BE2C (cell line): Measurements from ENCODE around the gene CLDN25.

Experiments
- DNase-seq: peaks from one replicate; pipeline ENCODE4 v3.0.0-alpha.2; 2020
- H3K27me3 ChIP-seq: fragments of 250-450 bp; sonication (Bioruptor Pico); 2 replicates; pipeline ENCODE4 v1.5.1; 2020; ENCODE audit warnings: mild to moderate bottlenecking
- H3K36me3 ChIP-seq: fragments of 250-450 bp; sonication (Bioruptor Pico); 2 replicates; pipeline ENCODE4 v1.5.1; 2020; ENCODE audit warnings: mild to moderate bottlenecking
- H3K4me1 ChIP-seq: fragments of 250-450 bp; sonication (Bioruptor Pico); 2 replicates; pipeline ENCODE4 v1.5.1; 2020
- H3K4me3 ChIP-seq: 2 replicates; pipeline ENCODE4 v1.5.1; 2011; ENCODE audit warnings: low read depth, low read length
- H3K9me3 ChIP-seq: fragments of 250-450 bp; sonication (Bioruptor Pico); 2 replicates; pipeline ENCODE4 v1.5.1; 2020
- TF ChIP-seq, protein P1 (sequence below): IDR thresholded peaks from 2 replicates; pipeline ENCODE4 v1.5.1; 2012; ENCODE audit warnings: mild to moderate bottlenecking, low read depth, low read length

CLDN25 gene

DNA sequence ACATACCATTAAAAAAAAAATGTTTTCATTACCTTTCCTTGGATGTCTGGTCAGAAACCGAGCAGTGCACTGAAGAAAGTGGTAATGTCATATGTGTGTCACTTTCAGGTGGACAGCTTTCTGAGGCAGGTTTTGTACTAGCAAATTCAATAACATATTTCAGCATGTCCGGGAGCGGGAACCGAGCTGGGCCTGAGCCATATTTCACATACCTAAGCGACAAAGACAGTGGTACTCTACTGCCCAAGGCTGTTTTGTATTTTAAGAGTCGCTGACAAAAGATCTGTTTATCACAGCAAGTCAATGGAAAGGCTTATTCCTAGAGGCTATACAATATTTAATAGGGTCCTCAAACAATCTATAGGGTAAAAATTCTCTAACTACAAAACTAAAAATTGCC lies 38.0 kb downstream of the CLDN25 start:
- TF ChIP-seq, protein P1, sequence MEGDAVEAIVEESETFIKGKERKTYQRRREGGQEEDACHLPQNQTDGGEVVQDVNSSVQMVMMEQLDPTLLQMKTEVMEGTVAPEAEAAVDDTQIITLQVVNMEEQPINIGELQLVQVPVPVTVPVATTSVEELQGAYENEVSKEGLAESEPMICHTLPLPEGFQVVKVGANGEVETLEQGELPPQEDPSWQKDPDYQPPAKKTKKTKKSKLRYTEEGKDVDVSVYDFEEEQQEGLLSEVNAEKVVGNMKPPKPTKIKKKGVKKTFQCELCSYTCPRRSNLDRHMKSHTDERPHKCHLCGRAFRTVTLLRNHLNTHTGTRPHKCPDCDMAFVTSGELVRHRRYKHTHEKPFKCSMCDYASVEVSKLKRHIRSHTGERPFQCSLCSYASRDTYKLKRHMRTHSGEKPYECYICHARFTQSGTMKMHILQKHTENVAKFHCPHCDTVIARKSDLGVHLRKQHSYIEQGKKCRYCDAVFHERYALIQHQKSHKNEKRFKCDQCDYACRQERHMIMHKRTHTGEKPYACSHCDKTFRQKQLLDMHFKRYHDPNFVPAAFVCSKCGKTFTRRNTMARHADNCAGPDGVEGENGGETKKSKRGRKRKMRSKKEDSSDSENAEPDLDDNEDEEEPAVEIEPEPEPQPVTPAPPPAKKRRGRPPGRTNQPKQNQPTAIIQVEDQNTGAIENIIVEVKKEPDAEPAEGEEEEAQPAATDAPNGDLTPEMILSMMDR = no peak
- H3K4me3 ChIP-seq = no peak overlapping the region
- DNase-seq = no peak
- no peaks in the 10 kb centered on the region for H3K9me3 ChIP-seq
- H3K27me3 ChIP-seq = no peaks in the 10 kb centered on the region
- no peaks in the 10 kb centered on the region for H3K4me1 ChIP-seq
- H3K36me3 ChIP-seq = peaks cover 8% of the 10 kb centered on the region

DNA sequence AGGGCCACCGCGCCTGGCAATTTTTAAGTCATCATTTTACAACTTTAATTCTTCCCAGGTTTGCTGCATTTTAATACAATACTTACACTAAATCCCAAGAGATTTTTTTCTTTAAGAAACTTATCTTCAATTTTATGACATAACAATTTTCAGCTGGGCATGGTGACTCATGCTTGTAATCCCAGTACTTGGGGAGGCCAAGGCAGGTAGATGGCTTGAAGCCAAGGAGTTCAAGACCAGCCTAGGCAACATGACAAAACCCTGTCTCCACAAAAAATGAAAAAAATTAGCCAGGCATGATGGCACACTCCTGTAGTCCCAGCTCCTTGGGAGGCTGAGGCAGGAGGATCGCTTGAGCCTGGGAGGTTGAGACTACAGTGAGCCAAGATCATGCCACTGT lies 38.8 kb downstream of the CLDN25 start:
- Histone ChIP-seq H3K4me3 (no peak overlapping the region), H3K36me3 (peaks cover 6% of the 10 kb centered on the region), H3K9me3 (no peaks in the 10 kb centered on the region), H3K27me3 (no peaks in the 10 kb centered on the region), H3K4me1 (no peaks in the 10 kb centered on the region)
- TF ChIP-seq, protein P1 = no peak
- no peak for DNase-seq

DNA sequence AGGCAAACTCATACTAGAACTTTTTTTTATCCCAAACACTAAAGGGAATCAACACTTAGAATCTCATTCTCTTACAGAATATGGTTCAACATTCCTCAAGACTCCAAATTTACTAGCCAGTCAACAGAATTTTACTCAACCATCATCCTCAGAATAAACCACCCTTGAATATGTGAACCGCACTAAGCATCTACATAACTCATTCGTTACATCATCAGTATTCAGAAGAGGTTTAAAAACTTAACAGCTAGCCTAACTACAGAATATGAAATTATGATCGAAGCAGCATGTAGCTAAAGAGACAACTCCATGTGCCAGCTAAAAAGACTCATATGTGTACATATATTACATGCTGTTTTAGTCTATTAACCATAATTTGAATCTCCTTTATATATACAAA lies 47.9 kb downstream of the CLDN25 start:
- no peak for DNase-seq
- TF ChIP-seq, protein P1 = no peak
- Histone ChIP-seq H3K27me3 (no peaks in the 10 kb centered on the region), H3K4me1 (no peaks in the 10 kb centered on the region), H3K36me3 (peaks cover 27% of the 10 kb centered on the region), H3K4me3 (no peak overlapping the region), H3K9me3 (no peaks in the 10 kb centered on the region)

DNA sequence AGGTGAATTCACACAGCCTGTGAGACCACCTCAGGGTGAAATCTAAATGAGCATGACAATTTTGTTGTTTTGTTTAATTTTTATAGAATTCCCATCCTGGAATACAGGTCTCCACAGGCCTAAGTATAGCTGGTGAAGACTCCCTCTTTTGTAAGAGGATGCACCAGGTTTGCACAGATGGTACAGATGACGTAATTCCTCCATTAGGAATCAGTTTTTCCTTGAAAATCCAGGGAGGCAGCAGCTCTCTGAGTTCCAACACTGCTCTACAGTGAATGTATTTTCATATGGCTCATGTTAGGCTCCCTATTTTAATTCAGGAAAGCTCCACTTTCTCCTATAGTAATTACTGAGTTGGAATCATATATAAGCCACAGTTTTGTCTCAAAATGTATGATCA lies 48.6 kb downstream of the CLDN25 start:
- Histone ChIP-seq H3K4me1 (no peaks in the 10 kb centered on the region), H3K36me3 (peaks cover 27% of the 10 kb centered on the region), H3K4me3 (no peak overlapping the region), H3K27me3 (no peaks in the 10 kb centered on the region), H3K9me3 (no peaks in the 10 kb centered on the region)
- TF ChIP-seq, protein P1 = no peak
- DNase-seq = no peak

DNA sequence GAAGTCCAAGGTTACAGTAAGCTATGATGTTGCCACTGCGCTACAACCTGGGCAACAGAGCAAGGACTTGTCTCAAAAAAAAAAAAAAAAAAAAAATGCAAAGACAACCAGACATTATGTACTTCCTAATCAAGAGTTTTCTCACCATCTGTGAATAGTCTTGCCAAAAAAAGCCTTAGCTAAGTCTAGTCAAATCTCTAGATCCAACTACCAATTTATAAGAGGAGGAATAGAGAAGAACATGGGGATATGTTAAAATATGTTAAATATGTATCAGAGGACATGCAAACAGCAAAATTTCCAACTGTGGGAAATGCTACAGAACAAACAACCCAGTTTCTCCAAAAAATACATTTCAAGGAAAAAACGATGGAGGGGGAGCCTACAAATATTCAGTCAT lies 50.2 kb downstream of the CLDN25 start:
- Histone ChIP-seq H3K36me3 (peaks cover 19% of the 10 kb centered on the region), H3K4me3 (no peak overlapping the region), H3K4me1 (no peaks in the 10 kb centered on the region), H3K9me3 (no peaks in the 10 kb centered on the region), H3K27me3 (no peaks in the 10 kb centered on the region)
- no peak for DNase-seq
- TF ChIP-seq, protein P1 = no peak
